Measurements from ENCODE around the gene DPP9. TPM values are rescaled to one million over a fixed set of nuclear protein-coding genes. Genes with fewer than 3 reads are reported as not detected.

DPP9 gene
- total and polyA plus RNA-seq, 4 experiments from 2014 or later, result 10.7 to 93.9 (median 59.3) TPM

DNA sequence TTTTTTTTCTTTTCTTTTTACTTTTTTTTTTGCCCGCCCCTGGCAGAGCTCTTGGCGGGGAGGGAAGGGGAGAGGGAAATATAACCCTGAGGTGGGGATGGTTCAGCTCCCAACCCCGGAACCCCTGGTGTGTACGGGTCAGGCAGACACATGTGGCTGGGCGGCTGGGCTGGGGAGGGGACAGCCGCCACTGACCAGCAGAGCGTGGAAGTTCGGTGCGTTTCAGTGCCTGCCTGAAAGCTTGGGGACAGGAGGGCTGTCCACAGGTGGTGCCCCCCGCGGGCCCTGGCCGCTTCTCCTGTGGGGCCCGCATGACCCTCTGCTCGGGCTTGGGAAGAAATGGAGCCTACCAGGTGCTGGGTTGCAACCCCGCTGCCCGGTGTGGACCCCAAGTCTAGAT lies 48.3 kb downstream of the DPP9 start:
- Mint-ChIP-seq H3K4me3 (no peak overlapping the region), H3K36me3 (peaks cover 5 to 11% of the 10 kb centered on the region in 2 donors), H3K4me1 (peaks cover 0 to 5% (median under 1%) of the 10 kb centered on the region in 4 donors), H3K27me3 (no peaks in the 10 kb centered on the region), H3K27ac (no peak overlapping the region), H3K9me3 (no peaks in the 10 kb centered on the region)
- no peak overlapping the region for H3K27ac ChIP-seq (ENCODE audit: low read depth, low read length)
- intact Hi-C loops (cut with micrococcal nuclease), result no loop called here
- H3K36me3 ChIP-seq (ENCODE audit: insufficient read depth, low read length), result peaks cover 14% of the 10 kb centered on the region
- H3K4me1 ChIP-seq (ENCODE audit: insufficient read depth, low read length), result no peaks in the 10 kb centered on the region
- no peaks in the 10 kb centered on the region for H3K27me3 ChIP-seq (ENCODE audit: insufficient read depth, low read length)
- H3K9me3 ChIP-seq (ENCODE audit: control insufficient read depth in 1 of 2, low read length in 2 of 2), result no peaks in the 10 kb centered on the region
- H3K4me3 ChIP-seq (ENCODE audit: low read length in 2 of 2), result no peak overlapping the region
- ChIA-PET POLR2A (ENCODE audit: partially characterized antibody) (no interaction called here), CTCF (ENCODE audit: partially characterized antibody) (no interaction called here)
- DNase-seq, result no peak

DNA sequence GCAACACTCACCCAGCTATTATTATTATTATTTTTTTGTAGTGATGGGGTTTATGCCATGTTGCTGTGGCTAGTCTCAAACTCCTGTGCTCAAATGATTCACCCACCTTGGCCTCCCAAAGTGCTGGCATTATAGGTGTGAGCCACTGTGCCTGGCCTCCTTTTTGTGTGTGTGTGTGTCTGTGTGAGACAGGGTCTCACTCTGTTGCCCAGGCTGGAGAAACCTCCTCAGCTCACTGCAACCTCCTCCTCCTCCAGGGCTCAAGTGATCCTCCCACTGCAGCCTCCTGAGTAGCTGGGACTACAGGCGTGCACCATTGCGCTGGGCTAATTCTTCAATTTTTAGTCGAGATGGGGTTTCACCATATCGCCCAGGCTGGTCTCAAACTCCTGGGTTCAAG lies 49.9 kb downstream of the DPP9 start:
- H3K27ac ChIP-seq (ENCODE audit: low read depth, low read length), result no peak overlapping the region
- Mint-ChIP-seq H3K4me3 (no peak overlapping the region), H3K4me1 (peaks cover 3 to 15% (median 8%) of the 10 kb centered on the region in 4 donors), H3K36me3 (peaks cover 5 to 17% of the 10 kb centered on the region in 2 donors), H3K27me3 (no peaks in the 10 kb centered on the region), H3K27ac (no peak overlapping the region), H3K9me3 (no peaks in the 10 kb centered on the region)
- intact Hi-C loops (cut with micrococcal nuclease), result no loop called here
- H3K36me3 ChIP-seq (ENCODE audit: insufficient read depth, low read length), result peaks cover 7% of the 10 kb centered on the region
- POLR2A ChIA-PET (ENCODE audit: partially characterized antibody), result interaction anchor here (0.5 to 0.7 kb wide), 2 partner anchors 118 to 1335 kb away, joined by 3 read pairs; partner anchors contain the start of gene FEM1A
- CTCF ChIA-PET (ENCODE audit: partially characterized antibody), result interaction anchor here (1.4 kb wide), 1 partner anchor 30 kb away, joined by 4 read pairs; no protein-coding TSS in a partner anchor
- no peak overlapping the region for H3K4me3 ChIP-seq (ENCODE audit: low read length in 2 of 2)
- H3K27me3 ChIP-seq (ENCODE audit: insufficient read depth, low read length), result no peaks in the 10 kb centered on the region
- peaks cover 11% of the 10 kb centered on the region for H3K4me1 ChIP-seq (ENCODE audit: insufficient read depth, low read length)
- DNase-seq, result peak in 1 of 5 donors; percentile 30
- no peaks in the 10 kb centered on the region for H3K9me3 ChIP-seq (ENCODE audit: control insufficient read depth in 1 of 2, low read length in 2 of 2)

DNA sequence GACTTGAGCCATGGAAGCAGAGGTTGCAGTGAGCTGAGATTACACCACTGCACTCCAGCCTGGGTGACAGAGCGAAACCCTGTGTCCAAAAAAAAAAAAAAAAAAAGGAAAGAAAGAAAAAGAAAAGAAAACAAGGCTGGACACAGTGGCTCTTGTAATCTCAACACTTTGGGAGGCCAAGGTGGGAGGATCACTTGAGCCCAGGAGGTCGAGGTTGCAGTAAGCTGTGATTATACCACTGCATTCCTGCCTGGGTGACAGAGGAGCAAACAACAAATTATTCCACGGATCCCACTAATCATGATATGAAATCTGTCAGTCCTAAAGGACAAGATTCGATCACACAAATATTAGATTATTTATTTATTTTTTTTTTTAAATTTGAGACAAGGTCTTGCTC lies 50.4 kb downstream of the DPP9 start:
- Histone ChIP-seq H3K9me3 (ENCODE audit: control insufficient read depth in 1 of 2, low read length in 2 of 2) (no peaks in the 10 kb centered on the region), H3K4me3 (ENCODE audit: low read length in 2 of 2) (no peak overlapping the region), H3K36me3 (ENCODE audit: insufficient read depth, low read length) (peaks cover 6% of the 10 kb centered on the region), H3K4me1 (ENCODE audit: insufficient read depth, low read length) (peaks cover 14% of the 10 kb centered on the region), H3K27me3 (ENCODE audit: insufficient read depth, low read length) (no peaks in the 10 kb centered on the region), H3K27ac (ENCODE audit: low read depth, low read length) (no peak overlapping the region)
- Mint-ChIP-seq H3K36me3 (peaks cover 8 to 17% of the 10 kb centered on the region in 2 donors), H3K4me1 (peaks cover 5 to 20% (median 11%) of the 10 kb centered on the region in 4 donors), H3K27me3 (no peaks in the 10 kb centered on the region), H3K9me3 (no peaks in the 10 kb centered on the region), H3K4me3 (no peak overlapping the region), H3K27ac (peak overlapping the region in 1 of 7 donors; percentile 76)
- DNase-seq, result no peak
- POLR2A ChIA-PET (ENCODE audit: partially characterized antibody), result interaction anchor here (0.7 kb wide), 1 partner anchor 118 kb away, joined by 3 read pairs; the partner anchor contains the start of gene FEM1A
- intact Hi-C loops (cut with micrococcal nuclease), result no loop called here
- CTCF ChIA-PET (ENCODE audit: partially characterized antibody), result interaction anchor here (1.4 kb wide), 1 partner anchor 29 kb away, joined by 4 read pairs; no protein-coding TSS in a partner anchor

DNA sequence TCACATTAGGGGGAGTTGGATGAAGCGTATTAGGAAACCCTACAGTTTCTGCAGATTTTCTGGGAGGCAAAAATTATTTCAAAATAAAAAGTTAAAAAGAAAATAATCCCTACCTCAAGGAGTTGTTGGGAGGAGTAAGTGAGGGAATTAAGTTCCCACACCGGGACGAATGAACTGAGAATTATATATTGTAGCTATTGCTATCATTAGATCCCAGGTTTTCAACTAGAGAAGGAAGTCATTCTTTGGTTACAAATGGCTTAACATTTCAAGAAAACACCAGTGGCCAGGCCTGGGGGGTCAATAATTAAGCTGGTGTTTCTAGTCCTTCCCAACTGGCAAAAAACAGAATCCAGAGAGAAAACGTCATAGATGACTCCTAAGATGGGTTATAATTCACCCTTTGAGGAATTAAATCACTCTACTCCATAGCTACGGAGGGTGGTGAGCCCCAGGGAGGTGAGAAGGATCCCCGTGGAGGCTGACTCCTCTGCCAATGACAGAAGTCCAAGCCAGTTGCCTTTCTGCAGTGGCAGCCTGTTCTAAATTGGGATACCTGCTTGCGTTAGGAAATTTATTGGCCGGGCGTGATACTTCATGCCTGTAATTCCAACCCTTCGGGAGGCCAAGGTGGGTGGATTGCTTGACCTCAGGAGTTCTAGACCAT lies 52.3 kb downstream of the DPP9 start:
- peaks cover 5 to 23% (median 13%) of the 10 kb centered on the region in 4 donors for H3K4me1 Mint-ChIP-seq
- H3K4me1 ChIP-seq (ENCODE audit: insufficient read depth, low read length), result peaks cover 16% of the 10 kb centered on the region
- no peak for DNase-seq
- no peak overlapping the region for H3K27ac ChIP-seq (ENCODE audit: low read depth, low read length)
- H3K27me3 Mint-ChIP-seq, result no peaks in the 10 kb centered on the region
- H3K4me3 Mint-ChIP-seq, result peak overlapping the region in 7 of 8 donors; percentile 12 to 62 (median 58)
- peak overlapping the region in 5 of 7 donors; percentile 57 to 82 (median 66) for H3K27ac Mint-ChIP-seq
- no peaks in the 10 kb centered on the region for H3K27me3 ChIP-seq (ENCODE audit: insufficient read depth, low read length)
- H3K4me3 ChIP-seq (ENCODE audit: low read length in 2 of 2), result no peak overlapping the region
- peaks cover 5 to 15% of the 10 kb centered on the region in 2 donors for H3K36me3 Mint-ChIP-seq
- ChIA-PET CTCF (ENCODE audit: partially characterized antibody) (no interaction called here), POLR2A (ENCODE audit: partially characterized antibody) (interaction anchor here (2.2 to 2.4 kb wide), 2 partner anchors 31 to 53 kb away, joined by 11 read pairs; partner anchors contain the start of genes DPP9 and TNFAIP8L1)
- intact Hi-C loops (cut with micrococcal nuclease), result no loop called here
- no peaks in the 10 kb centered on the region for H3K9me3 ChIP-seq (ENCODE audit: control insufficient read depth in 1 of 2, low read length in 2 of 2)
- H3K36me3 ChIP-seq (ENCODE audit: insufficient read depth, low read length), result peaks cover 8% of the 10 kb centered on the region
- H3K9me3 Mint-ChIP-seq, result no peaks in the 10 kb centered on the region

DNA sequence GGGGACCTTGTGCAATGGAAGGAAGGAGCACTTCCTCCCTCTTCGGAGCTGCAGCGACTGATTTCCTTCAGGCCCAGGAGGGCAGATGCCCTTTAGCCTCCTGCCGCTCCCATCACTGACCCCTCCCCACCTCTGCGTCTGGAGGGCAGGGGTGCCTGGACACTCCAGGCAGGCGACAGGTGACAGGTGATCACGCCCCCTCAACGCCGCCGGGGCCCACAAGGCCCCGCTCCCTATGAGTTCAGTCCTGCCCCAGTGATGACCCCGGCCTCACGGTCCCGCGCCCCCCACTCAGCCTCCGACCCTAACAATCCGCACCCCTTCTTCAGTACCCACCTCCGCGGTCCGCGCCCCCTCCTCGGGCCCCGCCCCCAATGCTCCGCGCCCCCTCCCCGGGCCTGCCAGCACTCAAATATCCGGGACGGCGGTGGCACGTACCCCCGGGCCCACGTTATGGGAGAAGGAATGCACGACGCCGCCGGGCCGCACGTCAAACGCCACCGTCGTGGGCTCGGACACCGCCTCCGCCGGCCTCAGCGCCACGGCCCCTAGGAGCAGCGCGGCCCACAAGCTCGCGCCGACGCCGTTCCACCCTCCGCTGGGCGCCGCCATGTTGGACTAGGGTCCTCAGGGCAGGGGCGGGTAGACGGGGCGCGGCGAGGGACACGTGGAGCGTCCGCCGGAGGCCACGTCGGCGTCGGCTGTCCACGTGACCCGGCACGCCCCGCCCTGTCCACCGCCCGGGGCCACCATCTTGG lies 53.7 kb downstream of the DPP9 start, which contains the start of gene MYDGF:
Gene MYDGF (minus strand): TSS at position 620 of the 758 bp plus-strand sequence. CDS start 8 bp downstream, at position 612.
- no peaks in the 10 kb centered on the region for H3K27me3 Mint-ChIP-seq
- intact Hi-C loops (cut with micrococcal nuclease), result loop anchor here (1.0 kb wide), 3 partner anchors 31 to 121 kb away; partner anchors contain the start of genes DPP9, FEM1A and TNFAIP8L1

DNA sequence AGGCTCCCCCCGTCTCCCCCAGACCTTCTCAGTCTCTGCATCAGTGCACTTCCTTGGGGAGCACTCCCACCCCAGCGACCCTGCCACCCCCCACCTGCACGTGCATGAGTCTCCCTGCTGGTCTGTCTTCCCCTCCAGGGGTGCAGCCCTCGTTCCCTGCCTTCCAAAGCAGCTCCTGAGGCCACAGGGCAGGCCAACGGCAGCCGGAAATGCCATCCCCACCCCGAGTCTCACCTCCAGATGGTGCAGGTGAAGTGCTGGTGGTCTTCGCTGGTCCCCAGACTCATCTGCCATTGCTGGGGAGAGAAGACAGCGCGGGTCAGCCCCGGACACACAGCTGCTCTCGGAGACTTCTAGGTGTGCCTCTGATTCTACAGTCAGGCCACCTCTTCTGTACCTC lies 59.0 kb downstream of the DPP9 start:
- Histone ChIP-seq H3K36me3 (ENCODE audit: insufficient read depth, low read length) (peaks cover 35% of the 10 kb centered on the region), H3K27ac (ENCODE audit: low read depth, low read length) (no peak overlapping the region), H3K27me3 (ENCODE audit: insufficient read depth, low read length) (no peaks in the 10 kb centered on the region), H3K4me3 (ENCODE audit: low read length in 2 of 2) (no peak overlapping the region), H3K4me1 (ENCODE audit: insufficient read depth, low read length) (peaks cover 14% of the 10 kb centered on the region), H3K9me3 (ENCODE audit: control insufficient read depth in 1 of 2, low read length in 2 of 2) (no peaks in the 10 kb centered on the region)
- Mint-ChIP-seq H3K27ac (no peak overlapping the region), H3K4me1 (peaks cover 6 to 17% (median 14%) of the 10 kb centered on the region in 4 donors), H3K36me3 (peaks cover 12 to 37% of the 10 kb centered on the region in 2 donors), H3K4me3 (no peak overlapping the region), H3K9me3 (no peaks in the 10 kb centered on the region), H3K27me3 (no peaks in the 10 kb centered on the region)
- ChIA-PET CTCF (ENCODE audit: partially characterized antibody) (no interaction called here), POLR2A (ENCODE audit: partially characterized antibody) (no interaction called here)
- no peak for DNase-seq
- intact Hi-C loops (cut with micrococcal nuclease), result no loop called here

More for the DNA sequence above, 53.7 kb downstream of the DPP9 start, which contains the start of gene MYDGF:
- H3K9me3 ChIP-seq (ENCODE audit: control insufficient read depth in 1 of 2, low read length in 2 of 2), result no peaks in the 10 kb centered on the region
- Mint-ChIP-seq H3K36me3 (peaks cover 5 to 18% of the 10 kb centered on the region in 2 donors), H3K27ac (peak within 1 kb of the TSS; percentile 76 to 93 (median 90)), H3K4me1 (peaks cover 7 to 23% (median 13%) of the 10 kb centered on the region in 4 donors), H3K9me3 (no peaks in the 10 kb centered on the region), H3K4me3 (peak within 1 kb of the TSS; percentile 87 to 91 (median 90))
- H3K4me3 ChIP-seq (ENCODE audit: low read length in 2 of 2), result peak within 1 kb of the TSS; percentile 49 to 79
- DNase-seq, result peak; percentile 90 to 94 (median 91)
- H3K36me3 ChIP-seq (ENCODE audit: insufficient read depth, low read length), result peaks cover 11% of the 10 kb centered on the region
- H3K27ac ChIP-seq (ENCODE audit: low read depth, low read length), result peak within 1 kb of the TSS; percentile 79
- H3K27me3 ChIP-seq (ENCODE audit: insufficient read depth, low read length), result no peaks in the 10 kb centered on the region
- ChIA-PET POLR2A (ENCODE audit: partially characterized antibody) (interaction anchor here (0.9 to 2.4 kb wide), 4 partner anchors 27 to 122 kb away, joined by 3 to 11 read pairs (median 7); partner anchors contain the start of genes DPP9, FEM1A and TNFAIP8L1), CTCF (ENCODE audit: partially characterized antibody) (interaction anchor here (0.6 to 2.6 kb wide), 3 partner anchors 33 to 306 kb away, joined by 3 to 10 read pairs (median 3); partner anchors contain the start of gene FEM1A)
- peaks cover 16% of the 10 kb centered on the region for H3K4me1 ChIP-seq (ENCODE audit: insufficient read depth, low read length)

Data from CD4-positive, alpha-beta memory T cell (primary cell).